Upper lobe of right lung (tissue), 1 donor: Measurements from ENCODE around the gene EPHA1. TPM values are rescaled to one million over a fixed set of nuclear protein-coding genes. Genes with fewer than 3 reads are reported as not detected.

Source experiments
- ATAC-seq: fragments of 200-7000 bp; cut with Tn5 transposase; one replicate; pipeline ENCODE4 v1.9.1; 2020; ENCODE audit warnings: mild to moderate bottlenecking, moderate library complexity
- DNase-seq: peaks from one replicate; pipeline ENCODE4 v3.0.0-alpha.2; 2020
- H3K27ac ChIP-seq: fragments of 200-600 bp; one replicate; pipeline ENCODE4 v1.8.0; 2022
- H3K27me3 ChIP-seq: fragments of 200-600 bp; one replicate; pipeline ENCODE4 v1.8.0; 2022; ENCODE audit warnings: mild to moderate bottlenecking
- H3K36me3 ChIP-seq: fragments of 200-600 bp; one replicate; pipeline ENCODE4 v1.8.0; 2022
- H3K4me1 ChIP-seq: fragments of 200-600 bp; one replicate; pipeline ENCODE4 v1.8.0; 2022
- H3K4me3 ChIP-seq: fragments of 200-600 bp; one replicate; pipeline ENCODE4 v1.8.0; 2022; ENCODE audit warnings: mild to moderate bottlenecking
- H3K9me3 ChIP-seq: fragments of 200-600 bp; one replicate; pipeline ENCODE4 v1.8.0; 2022
- CTCF ChIP-seq: fragments of 200-600 bp; IDR thresholded peaks from one replicate; pipeline ENCODE4 v1.8.0; 2022; ENCODE audit warnings: antibody characterized with exemption
- intact Hi-C: fragments of 100-400 bp; cut with DNase I; formaldehyde crosslinking; loops from one replicate; pipeline ENCODE4 v1.11.0; 2022
- total RNA-seq: library from RNA; stranded (reverse); fragmentation: NEBNext Ultra II Directional; extraction: Animal tissue kit (Norgen Biotek cat#: 25700); gene quantifications from one replicate; pipeline ENCODE4 v1.2.1, GENCODE V29; 2021
- donor health status: DM: no; HTN: yes; CAD: no; lungs with severe emphysema.

EPHA1 gene
- total RNA-seq, 1 donor from 2014 or later = 13.9 TPM

GRCh38 chr7:143351574-143351973, 57.1 kb downstream of the EPHA1 start:
- Histone ChIP-seq H3K27ac (no peak overlapping the region), H3K4me3 (no peak overlapping the region)
- ATAC-seq = no peak

GRCh38 chr7:143351060-143351459, 57.6 kb downstream of the EPHA1 start:
- intact Hi-C loops = no loop called here
- ATAC-seq (no peak), DNase-seq (no peak)
- H3K27me3 ChIP-seq = no peaks in the 10 kb centered on the region
- no peaks in the 10 kb centered on the region for H3K9me3 ChIP-seq
- no peak overlapping the region for H3K4me3 ChIP-seq
- no peaks in the 10 kb centered on the region for H3K36me3 ChIP-seq
- H3K27ac ChIP-seq = no peak overlapping the region
- TF ChIP-seq CTCF = no peak
- H3K4me1 ChIP-seq = no peaks in the 10 kb centered on the region

More at GRCh38 chr7:143351574-143351973, 57.1 kb downstream of the EPHA1 start:
- Histone ChIP-seq H3K4me1 (no peaks in the 10 kb centered on the region), H3K27me3 (no peaks in the 10 kb centered on the region), H3K9me3 (no peaks in the 10 kb centered on the region), H3K36me3 (no peaks in the 10 kb centered on the region)
- intact Hi-C loops = no loop called here
- DNase-seq = no peak
- no peak for TF ChIP-seq CTCF

- Histone ChIP-seq H3K4me3 (no peak overlapping the region), H3K27ac (no peak overlapping the region), H3K27me3 (peaks cover 8% of the 10 kb centered on the region), H3K9me3 (no peaks in the 10 kb centered on the region), H3K36me3 (no peaks in the 10 kb centered on the region), H3K4me1 (no peaks in the 10 kb centered on the region)
- no peak for ATAC-seq
- no peak for DNase-seq
- intact Hi-C loops = no loop called here
- no peak for TF ChIP-seq CTCF
These were observed 60.7 kb downstream of the EPHA1 start for GRCh38 chr7:143347950-143348349.

- Histone ChIP-seq H3K4me3 (no peak overlapping the region), H3K27me3 (peaks cover 8% of the 10 kb centered on the region), H3K27ac (no peak overlapping the region), H3K9me3 (no peaks in the 10 kb centered on the region), H3K36me3 (no peaks in the 10 kb centered on the region), H3K4me1 (no peaks in the 10 kb centered on the region)
- ATAC-seq = no peak
- TF ChIP-seq CTCF = no peak
- intact Hi-C loops = no loop called here
- DNase-seq = no peak
These were observed 62.6 kb downstream of the EPHA1 start for GRCh38 chr7:143346018-143346417.

GRCh38 chr7:143345428-143345900, 63.2 kb downstream of the EPHA1 start:
- Histone ChIP-seq H3K9me3 (no peaks in the 10 kb centered on the region), H3K27ac (no peak overlapping the region), H3K4me1 (no peaks in the 10 kb centered on the region), H3K27me3 (peaks cover 8% of the 10 kb centered on the region), H3K36me3 (no peaks in the 10 kb centered on the region), H3K4me3 (peak overlapping the region; percentile 21)
- intact Hi-C loops = no loop called here
- peak; percentile 94 for ATAC-seq
- DNase-seq = peak; percentile 76
- TF ChIP-seq CTCF = peak; percentile 52

- Histone ChIP-seq H3K4me1 (no peaks in the 10 kb centered on the region), H3K4me3 (no peak overlapping the region), H3K9me3 (no peaks in the 10 kb centered on the region), H3K36me3 (no peaks in the 10 kb centered on the region), H3K27ac (no peak overlapping the region), H3K27me3 (peaks cover 8% of the 10 kb centered on the region)
- no peak for TF ChIP-seq CTCF
- intact Hi-C loops = no loop called here
- DNase-seq (no peak), ATAC-seq (no peak)
These were observed 65.1 kb downstream of the EPHA1 start for GRCh38 chr7:143343596-143343995.
